GM21526 (cell line): Measurements from ENCODE around the gene CASKIN2.
"Not testable (repeated sequence)": the region's sequence is repeated elsewhere in the genome, so short reads cannot be mapped to it uniquely, and the experiment has no call there.

Experiments
- ATAC-seq: cut with Tn5 transposase; IDR thresholded peaks from one replicate; pipeline ENCODE4 v1.9.1; 2021; ENCODE audit warnings: moderate library complexity; ENCODE audit not compliant: unreplicated experiment, low FRiP score

CASKIN2 gene

GRCh38 chr17:75474736-75475135, 40.6 kb downstream of the CASKIN2 start:
- no peak for ATAC-seq

- ATAC-seq = no peak
Observed at GRCh38 chr17:75473246-75473645, 42.1 kb downstream of the CASKIN2 start.

- no peak for ATAC-seq
Observed at GRCh38 chr17:75472119-75472518, 43.2 kb downstream of the CASKIN2 start.

- ATAC-seq = no peak
Observed at GRCh38 chr17:75471207-75471606, 44.1 kb downstream of the CASKIN2 start.

- ATAC-seq = no peak
Observed at GRCh38 chr17:75468779-75469373, 46.5 kb downstream of the CASKIN2 start.

GRCh38 chr17:75468291-75468754, 47.0 kb downstream of the CASKIN2 start:
- ATAC-seq = no peak

GRCh38 chr17:75465039-75465438, 50.3 kb downstream of the CASKIN2 start:
- no peak for ATAC-seq

GRCh38 chr17:75463603-75464002, 51.7 kb downstream of the CASKIN2 start:
- ATAC-seq = no peak

- no peak for ATAC-seq
Observed at GRCh38 chr17:75460295-75460694, 55.0 kb downstream of the CASKIN2 start.

- ATAC-seq = no peak
Observed at GRCh38 chr17:75459590-75460267, 55.6 kb downstream of the CASKIN2 start.

- no peak for ATAC-seq
Observed at GRCh38 chr17:75459246-75459589, 56.1 kb downstream of the CASKIN2 start.

GRCh38 chr17:75457047-75457654, 58.2 kb downstream of the CASKIN2 start:
- ATAC-seq = no peak

- peak; percentile 90 for ATAC-seq
Observed at GRCh38 chr17:75456417-75457046, 58.8 kb downstream of the CASKIN2 start, which contains the start of gene TMEM94. Gene TMEM94 (plus strand): TSS chr17:75456635. CDS start chr17:75471906, 15,271 bp downstream.

GRCh38 chr17:75456039-75456416, 59.3 kb downstream of the CASKIN2 start:
- ATAC-seq = no peak

- not testable (repeated sequence) for ATAC-seq
Observed at GRCh38 chr17:75454672-75455071, 60.7 kb downstream of the CASKIN2 start.

- no peak for ATAC-seq
Observed at GRCh38 chr17:75454193-75454592, 61.1 kb downstream of the CASKIN2 start.

GRCh38 chr17:75450270-75450669, 65.1 kb downstream of the CASKIN2 start:
- ATAC-seq = no peak
